Breast epithelium (tissue), 4 donors: ENCODE results near the gene SPACA5. TPM values are rescaled to one million over a fixed set of nuclear protein-coding genes. Genes with fewer than 3 reads are reported as not detected.

Source experiments
- DNase-seq, 2 donors: peaks; one replicate each; pipeline ENCODE4 v3.0.0-alpha.2; 2019; ENCODE audit warnings: low spot score in 2 of 2
- H3K27ac ChIP-seq, 2 donors: fragments of 200-600 bp; sonication (generic) in 1 of 2; one replicate each; pipeline ENCODE4 v1.5.1; 2016 to 2019; ENCODE audit warnings: mild to moderate bottlenecking in 1 of 2
- H3K27me3 ChIP-seq, 2 donors: fragments of 200-600 bp; sonication (generic) in 1 of 2; one replicate each; pipeline versions ENCODE4 v1.5.1 to v1.6.0; 2017 to 2019; ENCODE audit warnings: control low read depth in 1 of 2, mild to moderate bottlenecking in 1 of 2
- H3K36me3 ChIP-seq: fragments of 200-600 bp; one replicate; pipeline ENCODE4 v1.5.1; 2019
- H3K4me1 ChIP-seq, 2 donors: fragments of 200-600 bp; sonication (generic); one replicate each; pipeline ENCODE4 v1.5.1; 2016 to 2019; ENCODE audit warnings: control low read depth in 1 of 2
- H3K4me3 ChIP-seq, 3 donors: fragments of 200-600 bp; sonication (generic); 1 replicate in 2 of 3; 2 replicates in 1 of 3; pipeline ENCODE4 v1.5.1; 2016 to 2019; ENCODE audit warnings: mild to moderate bottlenecking in 3 of 3, moderate library complexity in 2 of 3
- H3K9me3 ChIP-seq, 2 donors: fragments of 200-600 bp; sonication (generic) in 1 of 2; one replicate each; pipeline ENCODE4 v1.5.1; 2016 to 2019; ENCODE audit warnings: control low read depth in 1 of 2
- POLR2A ChIP-seq: fragments of 450-650 bp; IDR thresholded peaks from one replicate; pipeline ENCODE4 v1.6.1; 2016; ENCODE audit warnings: antibody characterized with exemption, mild to moderate bottlenecking, moderate library complexity
- POLR2AphosphoS5 ChIP-seq, 3 donors: sonication (generic); formaldehyde crosslinking; IDR thresholded peaks; one replicate each; pipeline ENCODE4 v1.6.1; 2017; ENCODE audit warnings: antibody characterized with exemption in 3 of 3
- intact Hi-C: fragments of 100-400 bp; cut with DNase I; formaldehyde crosslinking; loops from one replicate; pipeline ENCODE4 v1.15.1; 2023; ENCODE audit warnings: low total_unique reads
- total RNA-seq, 3 donors: library from RNA; depleted of rRNA; stranded (reverse); fragments of >200 nt; gene quantifications; one replicate each; pipeline ENCODE4 v1.1.0, GENCODE V29; 2016
- TF ChIP-seq, protein P1 (sequence below), 3 donors: fragments of 450-650 bp; IDR thresholded peaks; one replicate each; pipeline ENCODE4 v1.5.1; 2016 to 2017; ENCODE audit warnings: antibody characterized with exemption in 3 of 3, mild to moderate bottlenecking in 3 of 3, moderate library complexity in 3 of 3

The SPACA5 gene
- total RNA-seq, 3 donors from 2014 or later, result not detected

DNA sequence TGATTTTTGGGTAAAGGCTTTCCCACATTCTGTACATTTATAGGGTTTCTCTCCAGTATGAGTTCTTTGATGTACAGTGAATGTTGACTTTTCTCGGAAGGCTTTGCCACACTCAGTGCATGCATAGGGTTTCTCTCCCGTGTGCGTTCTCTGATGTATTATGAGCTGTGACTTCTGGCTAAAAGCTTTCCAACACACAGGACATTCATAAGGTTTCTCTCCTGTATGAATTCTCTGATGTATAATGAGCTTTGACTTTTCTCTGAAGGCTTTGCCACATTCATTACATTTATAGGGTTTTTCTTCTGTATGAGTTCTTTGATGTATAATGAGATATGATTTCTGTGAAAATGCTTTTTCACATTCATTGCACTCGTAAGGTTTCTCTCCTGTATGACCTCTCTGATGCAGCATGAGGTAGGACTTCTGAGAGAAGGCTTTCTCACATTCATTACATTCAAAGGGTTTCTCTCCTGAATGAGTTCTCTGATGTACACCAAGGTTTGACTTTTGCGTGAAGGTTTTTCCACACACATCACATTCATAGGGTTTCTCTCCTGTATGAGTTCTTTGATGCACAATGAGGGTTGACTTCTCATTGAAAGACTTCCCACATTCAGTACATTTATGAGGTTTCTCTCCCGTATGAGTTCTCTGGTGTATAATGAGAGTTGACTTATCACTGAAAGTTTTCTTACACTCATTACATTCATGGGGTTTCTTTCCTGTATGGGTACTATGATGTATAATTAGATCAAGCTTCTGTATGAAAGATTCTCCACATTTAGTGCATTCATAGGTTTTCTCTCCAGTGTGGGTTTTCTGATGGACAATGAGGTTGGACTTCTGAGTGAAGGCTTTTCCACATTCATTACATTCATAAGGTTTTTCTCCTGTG is 30.3 kb upstream of the SPACA5 start:
- DNase-seq, result no peak
- no peaks in the 10 kb centered on the region for H3K4me1 ChIP-seq
- no peak overlapping the region for H3K4me3 ChIP-seq
- peaks cover 55 to 97% of the 10 kb centered on the region in 2 donors for H3K9me3 ChIP-seq
- no peak overlapping the region for H3K27ac ChIP-seq
- intact Hi-C loops, result no loop called here
- no peaks in the 10 kb centered on the region for H3K27me3 ChIP-seq
- peaks cover 3% of the 10 kb centered on the region for H3K36me3 ChIP-seq
- TF ChIP-seq, protein P1, sequence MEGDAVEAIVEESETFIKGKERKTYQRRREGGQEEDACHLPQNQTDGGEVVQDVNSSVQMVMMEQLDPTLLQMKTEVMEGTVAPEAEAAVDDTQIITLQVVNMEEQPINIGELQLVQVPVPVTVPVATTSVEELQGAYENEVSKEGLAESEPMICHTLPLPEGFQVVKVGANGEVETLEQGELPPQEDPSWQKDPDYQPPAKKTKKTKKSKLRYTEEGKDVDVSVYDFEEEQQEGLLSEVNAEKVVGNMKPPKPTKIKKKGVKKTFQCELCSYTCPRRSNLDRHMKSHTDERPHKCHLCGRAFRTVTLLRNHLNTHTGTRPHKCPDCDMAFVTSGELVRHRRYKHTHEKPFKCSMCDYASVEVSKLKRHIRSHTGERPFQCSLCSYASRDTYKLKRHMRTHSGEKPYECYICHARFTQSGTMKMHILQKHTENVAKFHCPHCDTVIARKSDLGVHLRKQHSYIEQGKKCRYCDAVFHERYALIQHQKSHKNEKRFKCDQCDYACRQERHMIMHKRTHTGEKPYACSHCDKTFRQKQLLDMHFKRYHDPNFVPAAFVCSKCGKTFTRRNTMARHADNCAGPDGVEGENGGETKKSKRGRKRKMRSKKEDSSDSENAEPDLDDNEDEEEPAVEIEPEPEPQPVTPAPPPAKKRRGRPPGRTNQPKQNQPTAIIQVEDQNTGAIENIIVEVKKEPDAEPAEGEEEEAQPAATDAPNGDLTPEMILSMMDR (IDR thresholded peaks at IDR 0.05), result no peak
- TF ChIP-seq POLR2A (no peak), POLR2AphosphoS5 (IDR thresholded peaks at IDR 0.05) (no peak)

DNA sequence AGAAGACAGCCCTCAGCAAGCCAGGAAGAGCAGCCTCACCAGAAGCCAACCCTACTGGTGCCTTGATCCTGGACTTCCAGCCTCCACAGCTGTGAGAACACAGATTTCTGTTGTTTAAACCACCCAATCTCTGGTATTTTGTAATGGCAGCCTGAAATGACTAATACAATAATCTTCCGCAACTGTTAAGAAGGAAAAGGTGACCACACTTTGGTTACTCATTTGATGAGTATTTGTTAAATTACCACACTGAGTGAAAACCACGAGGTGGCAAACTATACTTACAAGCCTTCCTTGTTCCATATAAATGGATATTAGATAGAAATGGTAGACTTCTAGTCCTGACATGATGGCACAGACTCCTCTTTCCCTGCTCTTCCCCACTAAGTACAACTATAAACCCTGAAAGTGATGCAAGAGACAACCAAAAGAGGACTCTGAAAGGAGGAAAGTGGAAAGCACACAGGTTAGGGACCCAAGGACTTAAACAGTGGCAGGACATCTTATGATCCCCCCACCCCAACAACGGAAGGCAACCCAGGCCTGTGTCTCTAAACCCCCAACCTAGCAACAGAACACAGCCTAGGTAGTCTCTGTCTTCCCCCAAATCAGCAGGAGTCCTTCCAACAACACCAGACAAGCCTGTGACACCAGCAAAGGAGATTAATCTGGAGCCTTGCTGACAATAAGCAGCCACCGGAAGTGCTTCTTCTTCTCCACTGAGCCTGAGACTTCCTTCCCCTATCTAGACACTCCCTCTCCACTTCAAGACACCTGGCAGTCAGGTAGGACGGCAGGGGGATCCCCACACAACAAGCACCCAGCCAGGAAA is 15.3 kb upstream of the SPACA5 start:
- no peaks in the 10 kb centered on the region for H3K36me3 ChIP-seq
- intact Hi-C loops, result loop anchor here (10.0 kb wide), 1 partner anchor 127 kb away; no protein-coding TSS in a partner anchor
- H3K27me3 ChIP-seq, result peaks cover 0 to 4% of the 10 kb centered on the region in 2 donors
- H3K9me3 ChIP-seq, result peaks cover 0 to 13% of the 10 kb centered on the region in 2 donors
- no peak overlapping the region for H3K27ac ChIP-seq
- DNase-seq, result no peak
- H3K4me3 ChIP-seq, result no peak overlapping the region
- no peaks in the 10 kb centered on the region for H3K4me1 ChIP-seq
- TF ChIP-seq, protein P1 (IDR thresholded peaks at IDR 0.05), result no peak
- TF ChIP-seq POLR2AphosphoS5 (IDR thresholded peaks at IDR 0.05) (no peak), POLR2A (no peak)

DNA sequence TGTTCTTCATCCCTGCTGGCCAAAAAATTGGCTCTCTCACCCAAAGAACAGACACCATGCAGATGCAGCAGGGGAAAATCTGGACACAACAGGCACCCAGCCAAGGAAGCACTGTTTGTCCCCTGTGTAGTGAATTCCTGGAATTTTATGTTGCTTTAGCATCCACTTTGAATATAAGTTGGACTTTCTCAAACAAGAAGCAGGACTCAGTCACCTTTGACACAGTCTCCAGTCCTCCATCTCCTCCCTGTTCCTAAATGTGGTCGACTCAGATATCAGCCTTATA is 14.8 kb upstream of the SPACA5 start:
- H3K27ac ChIP-seq, result no peak overlapping the region
- H3K36me3 ChIP-seq, result no peaks in the 10 kb centered on the region
- intact Hi-C loops, result loop anchor here (10.0 kb wide), 1 partner anchor 127 kb away; no protein-coding TSS in a partner anchor
- H3K9me3 ChIP-seq, result peaks cover 0 to 18% of the 10 kb centered on the region in 2 donors
- peaks cover 0 to 4% of the 10 kb centered on the region in 2 donors for H3K27me3 ChIP-seq
- TF ChIP-seq, protein P1 (IDR thresholded peaks at IDR 0.05), result no peak
- TF ChIP-seq POLR2AphosphoS5 (IDR thresholded peaks at IDR 0.05), result no peak
- no peak for TF ChIP-seq POLR2A
- H3K4me1 ChIP-seq, result no peaks in the 10 kb centered on the region
- no peak for DNase-seq
- no peak overlapping the region for H3K4me3 ChIP-seq

DNA sequence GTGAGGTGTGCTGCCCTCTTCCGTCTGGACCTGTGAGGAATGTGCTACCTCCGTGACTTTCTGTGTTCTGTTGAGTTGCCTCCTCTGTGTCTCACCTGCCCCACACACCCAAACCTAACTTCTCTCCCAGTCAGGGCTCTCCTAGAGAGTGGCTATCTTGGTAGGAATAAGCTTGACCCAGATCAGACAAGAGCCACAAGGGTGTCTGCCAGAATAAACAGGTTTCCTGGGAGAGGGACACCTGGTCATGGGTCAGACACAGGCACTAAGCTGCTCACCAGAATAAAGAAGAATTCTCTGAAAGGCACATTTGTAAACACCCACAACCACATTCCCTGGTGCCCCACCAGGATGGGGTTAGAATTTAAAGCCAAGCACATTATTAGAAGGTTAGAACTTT is 14.1 kb upstream of the SPACA5 start:
- intact Hi-C loops, result loop anchor here (10.0 kb wide), 1 partner anchor 128 kb away; no protein-coding TSS in a partner anchor

More for the DNA sequence above, 14.1 kb upstream of the SPACA5 start:
- peaks cover 0 to 4% of the 10 kb centered on the region in 2 donors for H3K27me3 ChIP-seq
- no peak overlapping the region for H3K4me3 ChIP-seq
- H3K27ac ChIP-seq, result no peak overlapping the region
- H3K9me3 ChIP-seq, result peaks cover 0 to 18% of the 10 kb centered on the region in 2 donors
- TF ChIP-seq, protein P1 (IDR thresholded peaks at IDR 0.05), result no peak
- TF ChIP-seq POLR2A, result no peak
- no peak for TF ChIP-seq POLR2AphosphoS5 (IDR thresholded peaks at IDR 0.05)
- no peaks in the 10 kb centered on the region for H3K4me1 ChIP-seq
- no peaks in the 10 kb centered on the region for H3K36me3 ChIP-seq
- DNase-seq, result no peak
